ENCODE results near the gene DCLK3.

DCLK3 gene

GRCh38 chr3:36674816-36675215, 89.5 kb downstream of the DCLK3 start:
- ATAC-seq (replicated peaks; ENCODE audit: extremely low read depth, poor library complexity, severe bottlenecking) (no peak), DNase-seq (ENCODE audit: low spot score in 2 of 2) (no peak)
- Mint-ChIP-seq H3K4me1 (no peaks in the 10 kb centered on the region), H3K27ac (ENCODE audit: low read depth) (no peak overlapping the region), H3K9me3 (peaks cover 14% of the 10 kb centered on the region), H3K36me3 (ENCODE audit: insufficient read depth) (no peaks in the 10 kb centered on the region), H3K4me3 (no peak overlapping the region), H3K27me3 (peaks cover 27% of the 10 kb centered on the region)

GRCh38 chr3:36669764-36670163, 94.6 kb downstream of the DCLK3 start:
- H3K27me3 Mint-ChIP-seq: peaks cover 55% of the 10 kb centered on the region
- no peaks in the 10 kb centered on the region for H3K36me3 Mint-ChIP-seq (ENCODE audit: insufficient read depth)
- H3K4me3 Mint-ChIP-seq: no peak overlapping the region
- ATAC-seq (replicated peaks; ENCODE audit: extremely low read depth, poor library complexity, severe bottlenecking): no peak
- no peaks in the 10 kb centered on the region for H3K9me3 Mint-ChIP-seq
- H3K4me1 Mint-ChIP-seq: no peaks in the 10 kb centered on the region
- DNase-seq (ENCODE audit: low spot score in 2 of 2): no peak
- no peak overlapping the region for H3K27ac Mint-ChIP-seq (ENCODE audit: low read depth)

DNA sequence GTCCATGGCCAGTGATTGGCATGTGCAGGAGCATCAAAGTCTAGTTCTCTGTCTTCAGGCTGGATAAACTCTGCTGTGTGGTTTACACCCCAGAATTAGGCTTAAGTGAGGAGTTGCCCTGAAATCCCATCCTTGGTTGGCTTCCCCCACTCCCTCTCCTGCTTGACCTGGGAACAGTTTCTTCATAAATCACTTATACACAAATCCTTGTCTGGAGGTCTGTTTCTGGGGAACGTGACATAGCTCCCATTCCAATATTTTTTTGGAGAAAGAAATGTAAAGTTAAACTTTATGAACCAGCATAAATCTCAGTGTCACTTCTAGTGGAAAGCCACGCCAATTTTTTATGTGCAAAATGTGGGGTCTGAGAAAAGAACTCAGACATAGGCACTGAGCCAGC, 98.2 kb downstream of the DCLK3 start:
- H3K36me3 Mint-ChIP-seq (ENCODE audit: insufficient read depth): no peaks in the 10 kb centered on the region
- no peaks in the 10 kb centered on the region for H3K4me1 Mint-ChIP-seq
- H3K27me3 Mint-ChIP-seq: peaks cover 47% of the 10 kb centered on the region
- H3K27ac Mint-ChIP-seq (ENCODE audit: low read depth): no peak overlapping the region
- DNase-seq (ENCODE audit: low spot score in 2 of 2) (no peak), ATAC-seq (replicated peaks; ENCODE audit: extremely low read depth, poor library complexity, severe bottlenecking) (no peak)
- H3K4me3 Mint-ChIP-seq: no peak overlapping the region
- H3K9me3 Mint-ChIP-seq: no peaks in the 10 kb centered on the region

- ATAC-seq (replicated peaks; ENCODE audit: extremely low read depth, poor library complexity, severe bottlenecking) (no peak), DNase-seq (ENCODE audit: low spot score in 2 of 2) (no peak)
- H3K4me1 Mint-ChIP-seq: no peaks in the 10 kb centered on the region
- H3K36me3 Mint-ChIP-seq (ENCODE audit: insufficient read depth): no peaks in the 10 kb centered on the region
- H3K27ac Mint-ChIP-seq (ENCODE audit: low read depth): no peak overlapping the region
- no peaks in the 10 kb centered on the region for H3K9me3 Mint-ChIP-seq
- H3K4me3 Mint-ChIP-seq: no peak overlapping the region
- peaks cover 29% of the 10 kb centered on the region for H3K27me3 Mint-ChIP-seq
These were observed 100.6 kb downstream of the DCLK3 start for GRCh38 chr3:36663666-36664291.

DNA sequence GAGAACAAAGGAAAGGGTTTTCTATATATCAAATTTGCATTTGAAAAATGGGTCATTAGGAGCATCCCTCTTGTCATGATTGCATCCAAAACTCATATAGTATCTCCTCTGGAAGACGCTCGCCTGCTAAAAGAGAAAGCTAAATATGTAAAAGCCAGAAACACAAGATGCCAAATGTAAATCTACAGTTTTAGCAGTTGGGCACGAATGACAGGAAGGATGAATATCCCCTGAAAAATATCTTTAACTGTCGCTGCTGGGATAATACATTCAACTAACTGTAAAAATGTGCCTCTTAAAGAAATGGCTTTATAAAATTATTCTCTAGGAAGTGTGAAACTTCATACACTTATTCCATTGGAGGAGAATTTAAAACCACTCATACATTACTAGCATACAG, 101.7 kb downstream of the DCLK3 start:
- H3K36me3 Mint-ChIP-seq (ENCODE audit: insufficient read depth): no peaks in the 10 kb centered on the region
- H3K4me1 Mint-ChIP-seq: no peaks in the 10 kb centered on the region
- peaks cover 36% of the 10 kb centered on the region for H3K27me3 Mint-ChIP-seq
- H3K4me3 Mint-ChIP-seq: no peak overlapping the region
- DNase-seq (ENCODE audit: low spot score in 2 of 2) (no peak), ATAC-seq (replicated peaks; ENCODE audit: extremely low read depth, poor library complexity, severe bottlenecking) (no peak)
- H3K9me3 Mint-ChIP-seq: no peaks in the 10 kb centered on the region
- H3K27ac Mint-ChIP-seq (ENCODE audit: low read depth): no peak overlapping the region
